ENCODE results near the gene EDDM13. TPM values are rescaled to one million over a fixed set of nuclear protein-coding genes. Genes with fewer than 3 reads are reported as not detected.

The EDDM13 gene
- total RNA-seq (2022; extraction: Qiagen RNA extraction; ENCODE audit: low read depth): not detected in 5 replicates

GRCh38 chr19:56272161-56272798 is at the start of gene EDDM13:
Gene EDDM13, plus strand, starts transcription at chr19:56272748. Its CDS starts 87 bp downstream, at chr19:56272835.

GRCh38 chr19:56314381-56315076 is 42.0 kb downstream of the EDDM13 start, which contains the start of gene ZSCAN5A:
Gene ZSCAN5A, minus strand, starts transcription at chr19:56314839. Its CDS starts 89,793 bp downstream, at chr19:56225046.

Other genes starting within 250 kb of the EDDM13 start
- gene ZNF787, start 151.5 kb upstream of the EDDM13 start, total RNA-seq (2022; extraction: Qiagen RNA extraction; ENCODE audit: low read depth): 20.0 to 54.2 TPM (median 51.6 TPM) in 5 replicates
- gene ZNF444, start 131.5 kb upstream of the EDDM13 start, total RNA-seq (2022; extraction: Qiagen RNA extraction; ENCODE audit: low read depth): 13.3 to 33.0 TPM (median 30.9 TPM) in 5 replicates
- gene GALP, start 96.7 kb upstream of the EDDM13 start, total RNA-seq (2022; extraction: Qiagen RNA extraction; ENCODE audit: low read depth): not detected in 5 replicates
- not detected in 5 replicates for gene ZSCAN5B, start 75.0 kb upstream of the EDDM13 start, total RNA-seq (2022; extraction: Qiagen RNA extraction; ENCODE audit: low read depth)
- gene ZSCAN5C, start 70.5 kb upstream of the EDDM13 start, total RNA-seq (2022; extraction: Qiagen RNA extraction; ENCODE audit: low read depth): not detected in 5 replicates
- 7.8 to 13.2 TPM (median 8.2 TPM) in 5 replicates for gene ZSCAN5A, start 42.1 kb downstream of the EDDM13 start, total RNA-seq (2022; extraction: Qiagen RNA extraction; ENCODE audit: low read depth)
- gene ZNF582, start 120.8 kb downstream of the EDDM13 start, total RNA-seq (2022; extraction: Qiagen RNA extraction; ENCODE audit: low read depth): 0.67 to 1.4 TPM (median 0.72 TPM) in 5 replicates
- gene ZNF583, start 131.6 kb downstream of the EDDM13 start, total RNA-seq (2022; extraction: Qiagen RNA extraction; ENCODE audit: low read depth): 1.8 to 3.0 TPM (median 2.3 TPM) in 5 replicates
- gene ZNF667, start 204.6 kb downstream of the EDDM13 start, total RNA-seq (2022; extraction: Qiagen RNA extraction; ENCODE audit: low read depth): not detected in 5 replicates
- 0.04 to 0.22 TPM (median 0.14 TPM) in 4 of 5 replicates, not detected in the other for gene ZNF471, start 235.1 kb downstream of the EDDM13 start, total RNA-seq (2022; extraction: Qiagen RNA extraction; ENCODE audit: low read depth)